Natural killer cell (primary cell): ENCODE measurements around the gene CEP128. TPM values are rescaled to one million over a fixed set of nuclear protein-coding genes. Genes with fewer than 3 reads are reported as not detected.

ENCODE experiments used
- ATAC-seq, 3 donors: fragments of 150-1000 bp in 2 of 3; fragments of 200-7000 bp in 1 of 3; cut with Tn5 transposase; 1 replicate in 1 of 3; 2 replicates in 2 of 3; pipeline ENCODE4 v1.10.0; 2021; ENCODE audit warnings: mild to moderate bottlenecking in 2 of 3, moderate library complexity in 2 of 3
- DNase-seq, 2 donors: peaks; one replicate each; pipeline versions ENCODE4 v3.0.0 to v3.0.0-alpha.2; 2013 to 2021; ENCODE audit warnings: mixed read lengths in 1 of 2
- H3K27ac ChIP-seq: one replicate; pipeline ENCODE4 v1.5.1; 2013; ENCODE audit warnings: mild to moderate bottlenecking, low read length
- H3K27me3 ChIP-seq: one replicate; pipeline ENCODE4 v1.6.1; 2013; ENCODE audit warnings: low read length; ENCODE audit not compliant: control insufficient read depth, insufficient read depth
- H3K36me3 ChIP-seq: one replicate; pipeline ENCODE4 v1.6.1; 2013; ENCODE audit warnings: low read length; ENCODE audit not compliant: control insufficient read depth, insufficient read depth
- H3K4me1 ChIP-seq: one replicate; pipeline ENCODE4 v1.6.1; 2013; ENCODE audit warnings: low read length; ENCODE audit not compliant: control insufficient read depth, insufficient read depth
- H3K4me3 ChIP-seq: one replicate; pipeline ENCODE4 v1.5.1; 2013; ENCODE audit warnings: low read length
- H3K9me3 ChIP-seq: one replicate; pipeline ENCODE4 v1.6.1; 2013; ENCODE audit warnings: low read length; ENCODE audit not compliant: control insufficient read depth, insufficient read depth
- H3K27ac Mint-ChIP-seq, 2 donors: one replicate each; pipeline ENCODE4 v1.8.0; 2022; ENCODE audit warnings: mild to moderate bottlenecking in 2 of 2, mixed read lengths in 2 of 2, moderate library complexity in 1 of 2
- H3K27me3 Mint-ChIP-seq, 2 donors: one replicate each; pipeline ENCODE4 v1.8.0; 2022; ENCODE audit warnings: low read depth in 2 of 2, mixed read lengths in 2 of 2
- H3K36me3 Mint-ChIP-seq: one replicate; pipeline ENCODE4 v1.8.0; 2022; ENCODE audit warnings: mixed read lengths
- H3K4me1 Mint-ChIP-seq, 2 donors: one replicate each; pipeline ENCODE4 v1.8.0; 2022; ENCODE audit warnings: mixed read lengths in 2 of 2
- H3K4me3 Mint-ChIP-seq: one replicate; pipeline ENCODE4 v1.8.0; 2022; ENCODE audit warnings: mild to moderate bottlenecking, moderate library complexity, mixed read lengths
- H3K9me3 Mint-ChIP-seq, 2 donors: one replicate each; pipeline ENCODE4 v1.8.0; 2022; ENCODE audit warnings: mixed read lengths in 2 of 2
- WGBS: methylation state at CpG from one replicate; pipeline ENCODE4 v1.1.7; 2013; ENCODE audit warnings: missing lambda C conversion rate; ENCODE audit not compliant: insufficient coverage; 5-methylcytosine and 5-hydroxymethylcytosine counted together
- intact Hi-C: fragments of 100-400 bp; cut with micrococcal nuclease; formaldehyde crosslinking; loops from one replicate; pipeline ENCODE4 v1.14.2; 2022
- total RNA-seq, 4 donors: library from RNA; stranded (reverse); fragments of 120-200 nt in 1 of 4; gene quantifications; one replicate each; pipeline versions ENCODE4 v1.2.3 to v1.2.4, GENCODE V29; 2013 to 2022
- TF ChIP-seq, protein P1 (sequence below): fragments of 200-600 bp; IDR thresholded peaks from one replicate; pipeline ENCODE4 v1.8.0; 2022; ENCODE audit warnings: antibody characterized with exemption

Gene CEP128
- total RNA-seq, 3 donors from 2014 or later (not counting 1 experiment from before 2014, with no cell fraction given), result 14.4 to 16.7 (median 15.6) TPM

DNA sequence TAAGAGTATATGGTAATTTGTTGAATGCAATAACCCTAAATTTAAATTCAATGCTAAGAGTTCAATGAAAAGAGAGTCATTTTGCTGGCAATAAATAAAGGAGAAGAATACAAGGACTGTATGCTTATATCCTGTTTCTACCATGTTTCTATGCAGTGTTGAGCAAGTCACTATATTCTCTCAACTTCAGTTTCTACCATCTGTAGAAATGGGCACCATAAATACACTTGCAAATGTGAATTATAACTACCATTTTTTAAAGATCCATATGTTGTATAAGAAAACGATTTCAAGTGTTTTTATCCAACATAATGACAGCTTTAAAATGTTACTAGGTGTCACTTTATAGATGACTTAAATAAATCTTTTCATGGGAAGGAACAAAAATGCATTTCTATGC, 170.3 kb downstream of the CEP128 start:
- ATAC-seq, result no peak
- H3K9me3 Mint-ChIP-seq, result peaks cover 2% of the 10 kb centered on the region in 2 donors
- DNase-seq, result no peak
- Histone ChIP-seq H3K36me3 (no peaks in the 10 kb centered on the region), H3K4me3 (no peak overlapping the region), H3K27me3 (no peaks in the 10 kb centered on the region), H3K9me3 (no peaks in the 10 kb centered on the region), H3K4me1 (no peaks in the 10 kb centered on the region), H3K27ac (no peak overlapping the region)
- no peak overlapping the region for H3K27ac Mint-ChIP-seq
- TF ChIP-seq, protein P1, sequence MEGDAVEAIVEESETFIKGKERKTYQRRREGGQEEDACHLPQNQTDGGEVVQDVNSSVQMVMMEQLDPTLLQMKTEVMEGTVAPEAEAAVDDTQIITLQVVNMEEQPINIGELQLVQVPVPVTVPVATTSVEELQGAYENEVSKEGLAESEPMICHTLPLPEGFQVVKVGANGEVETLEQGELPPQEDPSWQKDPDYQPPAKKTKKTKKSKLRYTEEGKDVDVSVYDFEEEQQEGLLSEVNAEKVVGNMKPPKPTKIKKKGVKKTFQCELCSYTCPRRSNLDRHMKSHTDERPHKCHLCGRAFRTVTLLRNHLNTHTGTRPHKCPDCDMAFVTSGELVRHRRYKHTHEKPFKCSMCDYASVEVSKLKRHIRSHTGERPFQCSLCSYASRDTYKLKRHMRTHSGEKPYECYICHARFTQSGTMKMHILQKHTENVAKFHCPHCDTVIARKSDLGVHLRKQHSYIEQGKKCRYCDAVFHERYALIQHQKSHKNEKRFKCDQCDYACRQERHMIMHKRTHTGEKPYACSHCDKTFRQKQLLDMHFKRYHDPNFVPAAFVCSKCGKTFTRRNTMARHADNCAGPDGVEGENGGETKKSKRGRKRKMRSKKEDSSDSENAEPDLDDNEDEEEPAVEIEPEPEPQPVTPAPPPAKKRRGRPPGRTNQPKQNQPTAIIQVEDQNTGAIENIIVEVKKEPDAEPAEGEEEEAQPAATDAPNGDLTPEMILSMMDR, result no peak
- no CpG with 5 or more reads among the region's 1 CpG for WGBS
- no peaks in the 10 kb centered on the region for H3K36me3 Mint-ChIP-seq
- H3K4me1 Mint-ChIP-seq, result no peaks in the 10 kb centered on the region
- intact Hi-C loops, result no loop called here
- no peaks in the 10 kb centered on the region for H3K27me3 Mint-ChIP-seq
- H3K4me3 Mint-ChIP-seq, result no peak overlapping the region

DNA sequence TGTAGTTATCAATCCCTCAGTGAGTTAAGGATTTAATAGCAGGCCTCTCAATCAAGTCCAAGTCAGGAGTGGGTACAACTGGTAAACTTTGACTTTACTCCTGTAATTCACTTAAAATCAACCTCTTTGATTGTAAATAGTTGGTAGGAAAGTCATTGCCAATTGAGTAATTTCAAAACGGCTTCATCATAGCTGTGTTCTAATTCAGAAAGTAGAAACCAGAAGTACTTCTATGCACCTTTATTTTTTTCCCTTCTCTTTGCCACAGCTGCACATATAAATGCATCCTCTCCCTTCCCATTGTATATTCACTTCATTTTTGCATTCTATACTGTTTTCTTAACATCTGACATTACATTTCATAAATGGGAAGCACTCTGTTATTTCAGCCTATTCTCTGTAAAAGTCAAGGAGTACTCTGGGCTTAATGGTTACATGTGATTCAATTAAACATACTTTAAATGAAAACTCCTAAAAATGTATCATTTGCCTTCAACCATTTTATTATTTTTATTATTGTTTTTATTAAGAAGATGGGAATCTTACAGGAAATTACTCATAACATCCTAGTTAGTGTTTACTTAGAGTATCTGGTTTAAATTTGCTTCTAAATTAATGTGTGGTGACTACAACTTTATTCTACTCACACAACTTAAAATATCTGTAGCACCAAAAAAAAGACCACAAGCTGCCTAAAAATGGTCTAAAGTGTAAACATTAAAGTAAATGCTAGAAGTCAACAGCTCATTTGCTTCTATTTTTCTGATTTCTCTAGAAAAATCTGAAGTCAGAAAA, 171.2 kb downstream of the CEP128 start:
- Histone ChIP-seq H3K4me3 (no peak overlapping the region), H3K36me3 (no peaks in the 10 kb centered on the region), H3K4me1 (no peaks in the 10 kb centered on the region), H3K27ac (no peak overlapping the region), H3K27me3 (no peaks in the 10 kb centered on the region), H3K9me3 (no peaks in the 10 kb centered on the region)
- DNase-seq (no peak), ATAC-seq (no peak)
- WGBS, result 69% methylated on average over 1 of the region's 1 CpG
- intact Hi-C loops, result no loop called here
- Mint-ChIP-seq H3K4me1 (no peaks in the 10 kb centered on the region), H3K9me3 (peaks cover 2% of the 10 kb centered on the region in 2 donors), H3K27me3 (no peaks in the 10 kb centered on the region), H3K27ac (no peak overlapping the region), H3K4me3 (no peak overlapping the region), H3K36me3 (no peaks in the 10 kb centered on the region)
- TF ChIP-seq, protein P1, result no peak

DNA sequence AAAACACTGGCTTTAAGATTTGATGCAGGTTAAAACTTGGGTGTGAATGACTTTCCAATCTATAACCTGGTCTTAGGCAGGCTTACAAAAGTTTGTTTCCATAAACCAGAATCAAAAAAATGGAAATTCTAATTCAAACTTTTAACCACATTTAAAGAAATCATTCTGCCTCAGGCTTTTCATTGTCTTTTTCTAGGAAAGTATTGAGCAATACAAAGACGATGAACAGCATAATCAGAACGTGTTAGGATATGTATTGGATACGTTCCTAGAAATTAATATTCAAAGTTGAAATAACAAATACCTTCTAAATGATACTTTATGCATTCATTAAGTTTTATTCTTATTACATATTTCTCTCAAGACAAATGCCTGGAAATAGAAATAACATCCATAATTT, 172.9 kb downstream of the CEP128 start:
- Histone ChIP-seq H3K27ac (no peak overlapping the region), H3K9me3 (no peaks in the 10 kb centered on the region), H3K4me1 (no peaks in the 10 kb centered on the region), H3K27me3 (no peaks in the 10 kb centered on the region), H3K36me3 (no peaks in the 10 kb centered on the region), H3K4me3 (no peak overlapping the region)
- DNase-seq (no peak), ATAC-seq (no peak)
- Mint-ChIP-seq H3K4me1 (no peaks in the 10 kb centered on the region), H3K27me3 (no peaks in the 10 kb centered on the region), H3K27ac (no peak overlapping the region), H3K9me3 (peaks cover 2% of the 10 kb centered on the region in 2 donors), H3K36me3 (no peaks in the 10 kb centered on the region), H3K4me3 (no peak overlapping the region)
- WGBS, result no CpG with 5 or more reads among the region's 3 CpGs
- intact Hi-C loops, result no loop called here
- TF ChIP-seq, protein P1, result no peak
